ENCODE results near the gene VCAN.

The VCAN gene

GRCh38 chr5:83564069-83564749 lies 92.7 kb downstream of the VCAN start:
- DNase-seq: no peak
- H3K27me3 ChIP-seq (ENCODE audit: insufficient read depth, low read depth, severe bottlenecking): no peaks in the 10 kb centered on the region
- H3K9me3 ChIP-seq (ENCODE audit: severe bottlenecking): no peaks in the 10 kb centered on the region
- no peak overlapping the region for H3K4me3 ChIP-seq (ENCODE audit: low read depth, low read length)
- TF ChIP-seq CTCF (IDR thresholded peaks at IDR 0.05; ENCODE audit: low read depth, low read length): 0 out of 2 replicates have a peak, but pooled peaks have one; percentile 7
- no peaks in the 10 kb centered on the region for H3K36me3 ChIP-seq
- H3K27ac ChIP-seq: no peak overlapping the region

GRCh38 chr5:83567741-83568140 lies 96.2 kb downstream of the VCAN start:
- no peak overlapping the region for H3K4me3 ChIP-seq (ENCODE audit: low read depth, low read length)
- H3K27ac ChIP-seq: no peak overlapping the region
- no peaks in the 10 kb centered on the region for H3K9me3 ChIP-seq (ENCODE audit: severe bottlenecking)
- no peak for TF ChIP-seq CTCF (IDR thresholded peaks at IDR 0.05; ENCODE audit: low read depth, low read length)
- H3K36me3 ChIP-seq: no peaks in the 10 kb centered on the region
- DNase-seq: no peak
- no peaks in the 10 kb centered on the region for H3K27me3 ChIP-seq (ENCODE audit: insufficient read depth, low read depth, severe bottlenecking)

- Histone ChIP-seq H3K4me3 (ENCODE audit: low read depth, low read length) (no peak overlapping the region), H3K9me3 (ENCODE audit: severe bottlenecking) (no peaks in the 10 kb centered on the region)
- no peak for DNase-seq
Observed at GRCh38 chr5:83568186-83568585, 96.6 kb downstream of the VCAN start.

GRCh38 chr5:83570916-83571315 lies 99.4 kb downstream of the VCAN start:
- Histone ChIP-seq H3K4me3 (ENCODE audit: low read depth, low read length) (no peak overlapping the region), H3K9me3 (ENCODE audit: severe bottlenecking) (no peaks in the 10 kb centered on the region), H3K27me3 (ENCODE audit: insufficient read depth, low read depth, severe bottlenecking) (no peaks in the 10 kb centered on the region), H3K36me3 (no peaks in the 10 kb centered on the region), H3K27ac (no peak overlapping the region)
- TF ChIP-seq CTCF (IDR thresholded peaks at IDR 0.05; ENCODE audit: low read depth, low read length): no peak
- DNase-seq: no peak

More at GRCh38 chr5:83568186-83568585, 96.6 kb downstream of the VCAN start:
- H3K27me3 ChIP-seq (ENCODE audit: insufficient read depth, low read depth, severe bottlenecking): no peaks in the 10 kb centered on the region
- TF ChIP-seq CTCF (IDR thresholded peaks at IDR 0.05; ENCODE audit: low read depth, low read length): no peak
- no peak overlapping the region for H3K27ac ChIP-seq
- H3K36me3 ChIP-seq: no peaks in the 10 kb centered on the region

- no peak overlapping the region for H3K27ac ChIP-seq
- no peak for TF ChIP-seq CTCF (IDR thresholded peaks at IDR 0.05; ENCODE audit: low read depth, low read length)
- no peak for DNase-seq
- no peak overlapping the region for H3K4me3 ChIP-seq (ENCODE audit: low read depth, low read length)
- no peaks in the 10 kb centered on the region for H3K36me3 ChIP-seq
- no peaks in the 10 kb centered on the region for H3K9me3 ChIP-seq (ENCODE audit: severe bottlenecking)
- no peaks in the 10 kb centered on the region for H3K27me3 ChIP-seq (ENCODE audit: insufficient read depth, low read depth, severe bottlenecking)
Observed at GRCh38 chr5:83572271-83572670, 100.7 kb downstream of the VCAN start.

GRCh38 chr5:83576341-83576740 lies 104.8 kb downstream of the VCAN start:
- Histone ChIP-seq H3K36me3 (no peaks in the 10 kb centered on the region), H3K4me3 (ENCODE audit: low read depth, low read length) (no peak overlapping the region), H3K27me3 (ENCODE audit: insufficient read depth, low read depth, severe bottlenecking) (no peaks in the 10 kb centered on the region), H3K9me3 (ENCODE audit: severe bottlenecking) (no peaks in the 10 kb centered on the region), H3K27ac (no peak overlapping the region)
- DNase-seq: no peak
- no peak for TF ChIP-seq CTCF (IDR thresholded peaks at IDR 0.05; ENCODE audit: low read depth, low read length)
